Anterior cingulate cortex (tissue), 58 donors: ENCODE data around the gene AFG3L2.

ENCODE experiments used
- DNase-seq, 58 donors: peaks; one replicate each; lab custom pipeline; 2025; lab: John Stamatoyannopoulos, UW

Gene AFG3L2

GRCh38 chr18:12283256-12283655 is 93.8 kb downstream of the AFG3L2 start:
- DNase-seq = no peak

GRCh38 chr18:12282442-12283039 is 94.5 kb downstream of the AFG3L2 start:
- DNase-seq = no peak

DNA sequence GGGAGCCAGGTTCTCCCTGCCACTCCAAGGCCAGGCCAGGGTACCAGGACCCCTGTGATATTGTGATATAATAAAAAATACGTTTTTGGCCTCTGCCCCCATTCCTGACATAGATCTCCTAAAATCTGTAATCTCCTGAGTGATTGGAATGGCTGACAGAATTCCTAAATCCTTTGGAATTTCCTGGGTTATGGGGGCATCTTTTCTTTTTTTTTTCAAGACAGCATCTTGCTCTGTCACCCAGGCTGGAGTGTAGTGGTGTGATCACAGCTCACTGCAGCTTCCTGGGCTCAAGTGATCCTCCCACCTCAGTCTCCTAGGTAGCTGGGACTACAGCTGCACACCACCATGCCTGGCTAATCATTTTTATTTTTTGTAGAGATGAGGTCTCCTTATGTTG is 95.2 kb downstream of the AFG3L2 start:
- DNase-seq = no peak

DNA sequence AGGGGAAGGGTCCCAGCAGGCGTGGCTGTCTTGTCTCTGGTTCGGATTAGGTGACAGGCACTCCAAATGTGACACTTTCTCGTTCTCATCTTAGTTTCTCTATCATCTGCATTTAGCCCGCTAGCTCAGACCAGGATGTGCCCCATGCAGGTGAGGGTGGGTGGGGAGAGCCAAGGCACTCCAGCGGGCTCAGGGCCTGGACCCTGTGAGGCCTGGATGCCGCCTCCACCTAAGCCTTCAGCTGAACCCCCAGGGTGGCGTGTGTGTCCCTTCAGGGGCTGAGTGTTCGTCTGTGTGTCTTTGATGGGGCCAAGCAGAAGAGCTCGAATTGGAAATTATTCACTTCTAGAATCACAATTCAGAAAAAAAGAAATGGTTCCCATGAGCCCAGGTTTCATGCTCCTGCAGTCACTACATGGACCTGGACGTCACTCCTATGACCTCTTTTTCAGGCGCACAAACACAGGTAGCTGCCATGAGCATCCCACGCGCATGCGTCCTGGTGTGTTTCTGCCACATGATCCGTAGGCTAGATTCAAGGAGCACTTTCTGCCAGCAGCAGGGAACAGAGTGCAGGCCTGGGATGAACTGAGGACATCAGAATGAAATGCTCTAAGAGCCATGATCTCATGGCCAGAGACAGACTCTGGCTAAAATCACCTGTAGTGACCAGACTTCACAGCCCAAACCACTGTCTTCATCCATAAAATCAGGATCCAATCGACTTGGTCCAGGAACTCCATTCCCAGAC is 97.1 kb downstream of the AFG3L2 start:
- DNase-seq = no peak
